ENCODE measurements around the gene EIF3D.

- TF ChIP-seq TRIM24 (CRISPR knock-in tag; IDR thresholded peaks at IDR 0.05) (no peak), PRMT3 (CRISPR knock-in tag; IDR thresholded peaks at IDR 0.05; ENCODE audit: borderline replicate concordance, low read depth) (no peak), CTCF (CRISPR knock-in tag; IDR thresholded peaks at IDR 0.05) (no peak), POLR2A (IDR thresholded peaks at IDR 0.05; ENCODE audit: insufficient read depth in 1 of 2, low read depth in 2 of 2, low read length in 2 of 2) (no peak), IRF2 (CRISPR knock-in tag; IDR thresholded peaks at IDR 0.05) (no peak), SMAD1 (CRISPR knock-in tag; IDR thresholded peaks at IDR 0.05; ENCODE audit: borderline replicate concordance, low read depth) (no peak), RFX3 (CRISPR knock-in tag; IDR thresholded peaks at IDR 0.05) (no peak), ATF1 (CRISPR knock-in tag; IDR thresholded peaks at IDR 0.05) (no peak)
- TF ChIP-seq, protein P1, sequence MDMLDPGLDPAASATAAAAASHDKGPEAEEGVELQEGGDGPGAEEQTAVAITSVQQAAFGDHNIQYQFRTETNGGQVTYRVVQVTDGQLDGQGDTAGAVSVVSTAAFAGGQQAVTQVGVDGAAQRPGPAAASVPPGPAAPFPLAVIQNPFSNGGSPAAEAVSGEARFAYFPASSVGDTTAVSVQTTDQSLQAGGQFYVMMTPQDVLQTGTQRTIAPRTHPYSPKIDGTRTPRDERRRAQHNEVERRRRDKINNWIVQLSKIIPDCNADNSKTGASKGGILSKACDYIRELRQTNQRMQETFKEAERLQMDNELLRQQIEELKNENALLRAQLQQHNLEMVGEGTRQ (IDR thresholded peaks at IDR 0.05; ENCODE audit: low read depth, low read length), result no peak
- TF ChIP-seq, protein P1 (CRISPR knock-in tag; IDR thresholded peaks at IDR 0.05; ENCODE audit: borderline replicate concordance), result no peak
Observed at GRCh38 chr22:36563444-36563843, 34.5 kb upstream of the EIF3D start.
